ENCODE results near the gene BCORL1. TPM values are rescaled to one million over a fixed set of nuclear protein-coding genes. Genes with fewer than 3 reads are reported as not detected.

The BCORL1 gene
- total RNA-seq, 2 donors from 2014 or later, result 4.4 to 25.2 TPM

DNA sequence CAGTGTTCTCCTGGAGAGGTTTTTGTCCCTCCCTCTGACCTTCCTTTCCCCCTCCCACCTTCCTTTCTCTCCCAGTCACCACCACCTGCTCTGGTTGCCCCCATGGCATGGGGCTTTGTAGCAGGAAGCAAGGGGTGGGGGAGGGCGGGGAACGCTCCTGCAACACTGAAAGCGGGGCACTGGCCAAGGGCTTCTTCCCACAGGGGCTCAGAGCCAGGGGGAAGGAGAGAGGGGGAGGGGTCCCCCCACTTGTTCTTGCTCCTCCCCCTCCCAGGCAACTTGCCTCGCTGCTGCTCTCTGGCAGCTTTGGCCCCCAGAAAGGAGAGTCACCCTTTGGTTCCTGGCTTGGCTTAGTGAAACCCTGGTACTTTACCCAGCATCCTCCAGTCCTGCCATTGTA lies 48.4 kb downstream of the BCORL1 start:
- WGBS, result 91% methylated on average over 4 of the region's 4 CpGs
- no peaks in the 10 kb centered on the region for H3K27me3 ChIP-seq (replicated peaks; ENCODE audit: insufficient read depth)
- no peak for TF ChIP-seq POLR2AphosphoS5 (IDR thresholded peaks at IDR 0.05)
- TF ChIP-seq POLR2A (IDR thresholded peaks at IDR 0.05), result no peak
- no peak for TF ChIP-seq CTCF (IDR thresholded peaks at IDR 0.05)
- no peak overlapping the region for H3K27ac ChIP-seq
- H3K4me1 ChIP-seq (replicated peaks), result no peaks in the 10 kb centered on the region
- DNase-seq (ENCODE audit: low spot score), result no peak
- no peaks in the 10 kb centered on the region for H3K36me3 ChIP-seq
- no peak overlapping the region for H3K4me3 ChIP-seq
- H3K9me3 ChIP-seq, result no peaks in the 10 kb centered on the region
- intact Hi-C loops (cut with DNase I), result no loop called here

DNA sequence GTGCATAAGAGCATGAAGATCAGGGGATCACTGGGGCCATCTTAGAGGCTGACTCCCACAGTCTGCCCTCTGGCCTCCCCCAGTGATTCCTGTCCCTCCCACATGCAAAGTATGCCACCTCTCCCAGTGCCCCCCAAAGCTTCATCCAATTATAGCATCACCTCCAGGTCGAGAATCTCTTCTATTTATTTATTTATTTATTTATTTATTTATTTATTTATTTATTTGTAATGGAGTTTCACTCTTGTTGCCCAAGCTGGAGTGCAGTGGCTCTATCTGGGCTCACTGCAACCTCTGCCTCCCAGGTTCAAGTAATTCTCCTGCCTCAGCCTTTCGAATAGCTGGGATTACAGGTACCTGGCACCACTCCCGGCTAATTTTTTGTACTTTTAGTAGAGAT lies 50.1 kb downstream of the BCORL1 start:
- Histone ChIP-seq H3K27ac (no peak overlapping the region), H3K36me3 (no peaks in the 10 kb centered on the region), H3K4me1 (replicated peaks) (no peaks in the 10 kb centered on the region), H3K27me3 (replicated peaks; ENCODE audit: insufficient read depth) (no peaks in the 10 kb centered on the region), H3K4me3 (no peak overlapping the region), H3K9me3 (no peaks in the 10 kb centered on the region)
- no peak for TF ChIP-seq CTCF (IDR thresholded peaks at IDR 0.05)
- TF ChIP-seq POLR2AphosphoS5 (IDR thresholded peaks at IDR 0.05), result no peak
- no peak for TF ChIP-seq POLR2A (IDR thresholded peaks at IDR 0.05)
- WGBS, result 92% methylated on average over 2 of the region's 3 CpGs
- DNase-seq (ENCODE audit: low spot score), result no peak
- intact Hi-C loops (cut with DNase I), result no loop called here

GRCh38 chrX:130034178-130034577 lies 51.7 kb downstream of the BCORL1 start:
- DNase-seq (ENCODE audit: low spot score), result no peak
- intact Hi-C loops (cut with DNase I), result no loop called here
- Histone ChIP-seq H3K27me3 (replicated peaks; ENCODE audit: insufficient read depth) (no peaks in the 10 kb centered on the region), H3K4me3 (no peak overlapping the region), H3K9me3 (no peaks in the 10 kb centered on the region), H3K27ac (no peak overlapping the region), H3K36me3 (no peaks in the 10 kb centered on the region), H3K4me1 (replicated peaks) (no peaks in the 10 kb centered on the region)
- WGBS, result 84% methylated on average over 6 of the region's 7 CpGs
- no peak for TF ChIP-seq CTCF (IDR thresholded peaks at IDR 0.05)
- TF ChIP-seq POLR2A (IDR thresholded peaks at IDR 0.05), result no peak
- TF ChIP-seq POLR2AphosphoS5 (IDR thresholded peaks at IDR 0.05), result no peak

DNA sequence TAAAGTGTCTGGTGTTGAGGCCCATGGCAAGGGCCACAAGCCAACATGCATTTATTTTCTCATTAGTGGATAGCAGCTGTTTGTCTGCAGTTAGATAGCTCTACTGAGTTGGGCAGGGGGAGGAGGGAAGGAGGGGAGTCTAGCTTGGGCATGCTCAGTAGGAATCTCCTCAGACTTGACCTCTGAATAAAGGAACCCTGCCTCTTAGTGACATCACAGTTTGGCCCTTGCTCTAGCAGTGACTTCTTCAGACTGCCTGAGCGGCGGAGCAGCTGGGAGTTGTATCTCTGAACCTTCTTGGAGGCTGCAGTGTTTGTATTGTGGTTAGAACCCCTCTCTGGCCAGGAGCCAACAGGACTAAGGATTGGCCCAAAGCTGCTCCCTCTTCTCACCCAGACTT lies 57.4 kb downstream of the BCORL1 start:
- Histone ChIP-seq H3K4me3 (no peak overlapping the region), H3K9me3 (no peaks in the 10 kb centered on the region), H3K36me3 (no peaks in the 10 kb centered on the region), H3K4me1 (replicated peaks) (no peaks in the 10 kb centered on the region), H3K27me3 (replicated peaks; ENCODE audit: insufficient read depth) (no peaks in the 10 kb centered on the region), H3K27ac (no peak overlapping the region)
- DNase-seq (ENCODE audit: low spot score), result no peak
- TF ChIP-seq POLR2A (IDR thresholded peaks at IDR 0.05) (no peak), CTCF (IDR thresholded peaks at IDR 0.05) (no peak), POLR2AphosphoS5 (IDR thresholded peaks at IDR 0.05) (no peak)
- intact Hi-C loops (cut with DNase I), result no loop called here
- 80% methylated on average over 2 of the region's 2 CpGs for WGBS

- Histone ChIP-seq H3K9me3 (no peaks in the 10 kb centered on the region), H3K27me3 (replicated peaks; ENCODE audit: insufficient read depth) (no peaks in the 10 kb centered on the region), H3K4me1 (replicated peaks) (no peaks in the 10 kb centered on the region), H3K36me3 (no peaks in the 10 kb centered on the region), H3K27ac (no peak overlapping the region), H3K4me3 (no peak overlapping the region)
- intact Hi-C loops (cut with DNase I), result no loop called here
- DNase-seq (ENCODE audit: low spot score), result no peak
- TF ChIP-seq CTCF (IDR thresholded peaks at IDR 0.05) (no peak), POLR2AphosphoS5 (IDR thresholded peaks at IDR 0.05) (no peak), POLR2A (IDR thresholded peaks at IDR 0.05) (no peak)
- WGBS, result 98% methylated on average over 5 of the region's 5 CpGs
Observed at GRCh38 chrX:130047416-130047815, 65.0 kb downstream of the BCORL1 start.
